ENCODE measurements around the gene EDC3.
"Not testable (repeated sequence)": the region's sequence is repeated elsewhere in the genome, so short reads cannot be mapped to it uniquely, and the experiment has no call there.

EDC3 gene

GRCh38 chr15:74695597-74696397 lies at the start of gene EDC3:
Gene EDC3, minus strand, starts transcription at chr15:74696024. Its CDS starts 20,900 bp downstream, at chr15:74675124.
- H3K4me1 Mint-ChIP-seq: peaks cover 46% of the 10 kb centered on the region
- H3K36me3 Mint-ChIP-seq: peaks cover 2% of the 10 kb centered on the region
- H3K4me3 Mint-ChIP-seq: peak within 1 kb of the TSS; percentile 100
- no peaks in the 10 kb centered on the region for H3K27me3 Mint-ChIP-seq
- H3K27ac Mint-ChIP-seq: peak within 1 kb of the TSS; percentile 99
- H3K9me3 Mint-ChIP-seq: no peaks in the 10 kb centered on the region

- H3K4me1 Mint-ChIP-seq: peaks cover 8% of the 10 kb centered on the region
- peaks cover 5% of the 10 kb centered on the region for H3K36me3 Mint-ChIP-seq
- H3K4me3 Mint-ChIP-seq: no peak overlapping the region
- H3K27ac Mint-ChIP-seq: peak overlapping the region; percentile 14
- no peaks in the 10 kb centered on the region for H3K27me3 Mint-ChIP-seq
- peaks cover 6% of the 10 kb centered on the region for H3K9me3 Mint-ChIP-seq
Observed at GRCh38 chr15:74742422-74742821, 46.6 kb upstream of the EDC3 start.

GRCh38 chr15:74738239-74738638 lies 42.4 kb upstream of the EDC3 start:
- not testable (repeated sequence) for H3K27me3 Mint-ChIP-seq, H3K4me3 Mint-ChIP-seq, H3K9me3 Mint-ChIP-seq, H3K36me3 Mint-ChIP-seq
- Mint-ChIP-seq H3K4me1 (peaks cover 15% of the 10 kb centered on the region), H3K27ac (peak overlapping the region; percentile 8)

- Mint-ChIP-seq H3K4me1 (peaks cover 15% of the 10 kb centered on the region), H3K9me3 (no peaks in the 10 kb centered on the region), H3K27ac (no peak overlapping the region), H3K4me3 (no peak overlapping the region), H3K27me3 (peaks cover 3% of the 10 kb centered on the region), H3K36me3 (peaks cover 7% of the 10 kb centered on the region)
Observed at GRCh38 chr15:74735305-74735704, 39.5 kb upstream of the EDC3 start.

DNA sequence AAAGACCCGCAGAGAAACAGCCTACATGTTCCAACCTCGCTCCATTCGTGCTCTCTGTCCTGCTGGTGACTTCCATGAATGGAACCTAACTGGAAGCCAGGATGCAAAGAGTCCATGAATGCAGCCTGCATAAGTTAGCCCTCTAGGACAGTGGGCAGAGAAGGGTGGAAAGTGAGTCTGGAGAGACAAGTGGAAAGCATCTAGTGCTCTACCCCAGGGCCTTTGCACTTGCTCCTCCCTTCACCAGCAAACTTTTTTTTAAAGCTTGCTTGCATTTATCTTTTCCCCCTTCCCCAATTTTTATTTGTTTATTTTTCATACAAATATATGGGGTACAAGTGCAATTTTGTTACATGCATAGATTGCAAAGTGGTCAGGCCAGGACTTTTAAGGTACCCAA lies 37.4 kb upstream of the EDC3 start:
- Mint-ChIP-seq H3K4me1 (peaks cover 14% of the 10 kb centered on the region), H3K27ac (no peak overlapping the region), H3K27me3 (peaks cover 5% of the 10 kb centered on the region), H3K36me3 (peaks cover 7% of the 10 kb centered on the region), H3K4me3 (no peak overlapping the region), H3K9me3 (no peaks in the 10 kb centered on the region)

DNA sequence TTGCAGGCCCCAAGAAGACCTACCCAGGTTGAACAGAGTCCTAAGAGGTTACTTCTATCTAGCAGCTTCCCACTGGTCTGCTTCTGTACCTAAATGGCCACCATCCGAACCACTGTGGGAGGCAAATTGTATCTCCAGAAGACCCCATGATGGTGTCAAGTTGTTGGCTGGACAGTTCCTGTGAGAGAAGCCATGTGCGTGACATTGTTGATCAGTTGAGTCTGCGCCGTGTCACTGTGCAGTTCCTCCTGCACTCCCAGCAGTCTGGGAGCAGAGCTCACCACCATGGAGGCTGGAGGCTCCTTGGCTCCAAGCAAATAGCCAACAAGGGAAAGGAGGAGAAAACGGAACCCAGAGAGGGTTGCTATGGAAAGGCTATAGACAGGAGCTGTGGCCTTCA lies 37.0 kb upstream of the EDC3 start:
- H3K9me3 Mint-ChIP-seq: no peaks in the 10 kb centered on the region
- H3K4me3 Mint-ChIP-seq: no peak overlapping the region
- H3K36me3 Mint-ChIP-seq: peaks cover 3% of the 10 kb centered on the region
- peaks cover 9% of the 10 kb centered on the region for H3K4me1 Mint-ChIP-seq
- peaks cover 5% of the 10 kb centered on the region for H3K27me3 Mint-ChIP-seq
- H3K27ac Mint-ChIP-seq: no peak overlapping the region

- no peaks in the 10 kb centered on the region for H3K36me3 Mint-ChIP-seq
- peaks cover 6% of the 10 kb centered on the region for H3K4me1 Mint-ChIP-seq
- no peaks in the 10 kb centered on the region for H3K9me3 Mint-ChIP-seq
- H3K4me3 Mint-ChIP-seq: no peak overlapping the region
- H3K27ac Mint-ChIP-seq: peak overlapping the region; percentile 21
- peaks cover 4% of the 10 kb centered on the region for H3K27me3 Mint-ChIP-seq
Observed at GRCh38 chr15:74730619-74731316, 34.9 kb upstream of the EDC3 start.

GRCh38 chr15:74729372-74729771 lies 33.5 kb upstream of the EDC3 start:
- not testable (repeated sequence) for H3K27me3 Mint-ChIP-seq, H3K9me3 Mint-ChIP-seq, H3K4me3 Mint-ChIP-seq, H3K4me1 Mint-ChIP-seq, H3K36me3 Mint-ChIP-seq, H3K27ac Mint-ChIP-seq

DNA sequence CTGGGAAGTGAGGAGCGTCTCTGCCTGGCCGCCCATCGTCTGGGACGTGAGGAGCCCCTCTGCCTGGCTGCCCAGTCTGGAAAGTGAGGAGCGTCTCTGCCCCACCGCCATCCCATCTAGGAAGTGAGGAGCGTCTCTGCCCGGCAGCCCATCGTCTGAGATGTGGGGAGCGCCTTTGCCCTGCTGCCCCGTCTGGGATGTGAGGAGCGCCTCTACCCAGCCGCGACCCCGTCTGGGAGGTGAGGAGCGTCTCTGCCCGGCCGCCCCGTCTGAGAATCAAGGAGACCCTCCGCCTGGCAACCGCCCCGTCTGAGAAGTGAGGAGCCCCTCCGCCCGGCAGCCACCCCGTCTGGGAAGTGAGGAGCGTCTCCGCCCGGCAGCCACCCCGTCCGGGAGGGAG lies 32.9 kb upstream of the EDC3 start:
- H3K9me3 Mint-ChIP-seq, H3K36me3 Mint-ChIP-seq, H3K27ac Mint-ChIP-seq, H3K4me3 Mint-ChIP-seq, H3K27me3 Mint-ChIP-seq: not testable (repeated sequence)
- peaks cover 11% of the 10 kb centered on the region for H3K4me1 Mint-ChIP-seq

GRCh38 chr15:74727727-74728126 lies 31.9 kb upstream of the EDC3 start:
- H3K4me3 Mint-ChIP-seq: no peak overlapping the region
- H3K9me3 Mint-ChIP-seq: no peaks in the 10 kb centered on the region
- H3K4me1 Mint-ChIP-seq: peaks cover 11% of the 10 kb centered on the region
- H3K27me3 Mint-ChIP-seq: peaks cover 4% of the 10 kb centered on the region
- H3K27ac Mint-ChIP-seq: no peak overlapping the region
- no peaks in the 10 kb centered on the region for H3K36me3 Mint-ChIP-seq

DNA sequence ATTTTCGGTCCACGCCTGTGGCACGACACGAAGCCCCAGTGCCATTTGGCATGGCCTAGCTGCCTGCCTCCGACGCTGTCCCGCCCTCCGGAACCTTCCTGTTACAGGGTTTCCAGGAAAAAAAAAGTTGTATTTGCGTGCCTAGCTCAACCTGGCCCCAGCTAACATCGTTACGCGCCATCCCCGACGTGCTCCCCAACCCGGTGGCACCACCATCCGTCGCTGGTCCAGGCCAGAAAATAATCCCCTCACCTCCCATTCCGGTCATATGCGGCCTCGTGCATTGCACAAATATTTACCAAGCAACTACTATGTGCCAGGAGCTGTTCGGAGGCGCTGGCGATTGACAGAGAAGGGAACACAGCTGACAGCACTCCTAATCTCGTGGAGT lies 30.9 kb upstream of the EDC3 start:
- Mint-ChIP-seq H3K27ac (peak overlapping the region; percentile 53), H3K36me3 (no peaks in the 10 kb centered on the region)

GRCh38 chr15:74725845-74726773 lies 30.3 kb upstream of the EDC3 start:
- no peaks in the 10 kb centered on the region for H3K36me3 Mint-ChIP-seq
- no peaks in the 10 kb centered on the region for H3K9me3 Mint-ChIP-seq
- peaks cover 11% of the 10 kb centered on the region for H3K4me1 Mint-ChIP-seq
- no peak overlapping the region for H3K27ac Mint-ChIP-seq
- peaks cover 4% of the 10 kb centered on the region for H3K27me3 Mint-ChIP-seq
- H3K4me3 Mint-ChIP-seq: peak overlapping the region; percentile 80

More for the DNA sequence above, 30.9 kb upstream of the EDC3 start:
- Mint-ChIP-seq H3K4me1 (peaks cover 11% of the 10 kb centered on the region), H3K9me3 (no peaks in the 10 kb centered on the region), H3K27me3 (peaks cover 4% of the 10 kb centered on the region), H3K4me3 (peak overlapping the region; percentile 80)

DNA sequence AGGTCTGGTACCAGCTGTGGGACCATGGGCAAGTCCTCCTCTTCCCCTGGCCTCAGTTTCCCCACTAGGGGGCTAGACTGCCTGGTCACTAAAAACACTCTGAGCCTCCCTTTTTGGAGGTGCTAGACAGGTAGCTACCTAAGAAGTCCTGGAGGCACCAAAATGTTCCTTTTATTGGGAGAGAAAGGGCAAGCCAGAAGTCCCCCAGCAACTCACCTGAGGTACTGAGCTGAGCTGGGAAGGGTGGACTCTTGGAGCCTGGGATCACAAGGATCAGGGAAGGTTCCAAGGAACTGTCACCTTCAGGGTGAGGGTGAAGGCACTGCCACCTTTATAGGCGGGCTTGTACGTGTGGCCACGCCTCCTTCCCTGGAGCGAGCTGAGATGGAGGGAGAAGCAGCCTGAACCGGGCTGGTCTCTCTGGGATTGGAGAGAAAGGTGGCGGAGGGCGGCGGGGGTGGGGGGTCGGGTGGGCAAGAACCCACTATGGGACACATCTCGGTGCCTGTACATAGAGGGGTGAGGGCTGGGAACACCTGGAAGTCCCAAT lies 29.5 kb upstream of the EDC3 start, which contains the start of gene CYP1A1:
Gene CYP1A1, minus strand, starts transcription at position 304 of the 550 bp plus-strand sequence. CDS start 2,431 bp downstream, outside the sequence.
- Mint-ChIP-seq H3K27ac (peak within 1 kb of the TSS; percentile 79), H3K4me1 (peaks cover 11% of the 10 kb centered on the region), H3K27me3 (peaks cover 4% of the 10 kb centered on the region), H3K4me3 (peak within 1 kb of the TSS; percentile 80), H3K9me3 (no peaks in the 10 kb centered on the region), H3K36me3 (no peaks in the 10 kb centered on the region)

DNA sequence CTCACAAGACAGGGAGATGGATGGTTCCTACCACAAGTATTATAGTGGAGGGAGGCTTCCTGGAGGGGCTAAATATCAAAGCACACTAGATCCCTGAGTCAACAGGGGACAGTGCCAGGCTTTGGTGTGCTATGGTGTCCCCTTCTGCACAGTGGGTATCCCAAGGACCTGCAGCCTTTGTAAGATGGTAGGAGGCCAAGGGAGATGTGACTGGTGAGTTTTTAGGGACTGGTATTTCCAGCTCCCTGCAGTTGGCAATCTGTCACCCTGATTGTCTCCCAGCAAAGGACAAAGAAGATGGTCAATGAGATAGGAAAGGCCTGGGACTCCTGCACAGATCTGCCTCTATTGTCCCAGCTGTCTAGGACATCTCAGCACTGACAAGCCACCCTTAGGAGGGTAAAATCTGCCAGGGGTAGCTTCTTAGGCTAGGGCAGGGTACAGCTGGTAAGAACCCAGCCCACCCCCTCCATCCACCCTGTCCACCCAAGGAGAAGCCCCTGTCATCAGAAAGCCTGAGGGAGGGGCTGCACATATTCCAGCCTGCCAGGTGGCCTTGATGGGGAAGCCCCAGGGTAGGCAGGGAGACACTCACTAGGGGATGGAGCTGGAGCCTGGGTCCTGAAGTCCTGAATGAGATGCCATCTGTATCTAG lies 28.9 kb upstream of the EDC3 start:
- Mint-ChIP-seq H3K4me3 (peak overlapping the region; percentile 80), H3K9me3 (no peaks in the 10 kb centered on the region), H3K4me1 (peaks cover 11% of the 10 kb centered on the region), H3K36me3 (no peaks in the 10 kb centered on the region), H3K27me3 (peaks cover 2% of the 10 kb centered on the region), H3K27ac (peak overlapping the region; percentile 79)

Data from activated naive CD4-positive, alpha-beta T cell treated with anti-CD3 and anti-CD28 coated beads, Interleukin-2, amount 50 U/mL, for 24 hours (primary cell).